Large intestine (tissue), 3 donors: Measurements from ENCODE around the gene MTA1. TPM values are rescaled to one million over a fixed set of nuclear protein-coding genes. Genes with fewer than 3 reads are reported as not detected.

Experiments
- DNase-seq, 2 donors: peaks; one replicate each; pipeline versions ENCODE4 v3.0.0 to v3.0.0-alpha.2; 2013
- H3K27ac ChIP-seq: one replicate; pipeline ENCODE4 v1.5.1; 2013; ENCODE audit warnings: low read length
- H3K27me3 ChIP-seq: 2 replicates; pipeline ENCODE4 v1.6.1; 2013; ENCODE audit warnings: low read length; ENCODE audit not compliant: control insufficient read depth, insufficient read depth
- H3K36me3 ChIP-seq: 2 replicates; pipeline ENCODE4 v1.6.1; 2013; ENCODE audit warnings: low read length; ENCODE audit not compliant: control insufficient read depth, insufficient read depth
- H3K4me1 ChIP-seq: one replicate; pipeline ENCODE4 v1.6.1; 2013; ENCODE audit warnings: low read length; ENCODE audit not compliant: control insufficient read depth, insufficient read depth
- H3K4me3 ChIP-seq: one replicate; pipeline ENCODE4 v1.5.1; 2013; ENCODE audit warnings: low read length
- H3K9me3 ChIP-seq: one replicate; pipeline ENCODE4 v1.6.1; 2013; ENCODE audit warnings: mild to moderate bottlenecking, low read depth, low read length, moderate library complexity; ENCODE audit not compliant: control insufficient read depth
- WGBS: methylation state at CpG from one replicate; pipeline ENCODE4 v1.1.5; 2013; ENCODE audit warnings: low lambda C conversion rate; ENCODE audit not compliant: insufficient coverage; 5-methylcytosine and 5-hydroxymethylcytosine counted together
- polyA plus RNA-seq: library from polyadenylated mRNA; unstranded; fragments of 120-200 nt; gene quantifications from one replicate; pipeline ENCODE4 v1.2.1, GENCODE V29; 2013

MTA1 gene
- polyA plus RNA-seq, 1 donor: 109 TPM

- H3K9me3 ChIP-seq: peaks cover 16% of the 10 kb centered on the region
- H3K27me3 ChIP-seq: no peaks in the 10 kb centered on the region
- H3K4me3 ChIP-seq: no peak overlapping the region
- no peak overlapping the region for H3K27ac ChIP-seq
- peaks cover 15% of the 10 kb centered on the region for H3K36me3 ChIP-seq
- peaks cover 10% of the 10 kb centered on the region for H3K4me1 ChIP-seq
- no peak for DNase-seq
- 87% methylated on average over 3 of the region's 25 CpGs for WGBS
Measured at GRCh38 chr14:105394714-105395537, 24.7 kb upstream of the MTA1 start.

GRCh38 chr14:105395538-105395854 lies 24.1 kb upstream of the MTA1 start:
- Histone ChIP-seq H3K4me1 (peaks cover 10% of the 10 kb centered on the region), H3K27ac (no peak overlapping the region), H3K36me3 (peaks cover 21% of the 10 kb centered on the region), H3K27me3 (no peaks in the 10 kb centered on the region), H3K4me3 (no peak overlapping the region), H3K9me3 (peaks cover 22% of the 10 kb centered on the region)
- no peak for DNase-seq
- no CpG with 5 or more reads among the region's 8 CpGs for WGBS

- no CpG with 5 or more reads among the region's 13 CpGs for WGBS
- Histone ChIP-seq H3K4me1 (peaks cover 10% of the 10 kb centered on the region), H3K4me3 (peak overlapping the region; percentile 64), H3K27me3 (no peaks in the 10 kb centered on the region), H3K36me3 (peaks cover 27% of the 10 kb centered on the region), H3K27ac (no peak overlapping the region), H3K9me3 (peaks cover 29% of the 10 kb centered on the region)
- DNase-seq: peak in 1 of 2 donors; percentile 25
Measured at GRCh38 chr14:105397350-105397931, 22.2 kb upstream of the MTA1 start.

GRCh38 chr14:105398044-105398725 lies 21.4 kb upstream of the MTA1 start, which contains the start of gene TEX22:
Gene TEX22, plus strand, starts transcription at chr14:105398538. Its CDS starts 803 bp downstream, at chr14:105399341.
- no CpG with 5 or more reads among the region's 77 CpGs for WGBS
- peak; percentile 81 to 86 for DNase-seq
- H3K4me3 ChIP-seq: peak within 1 kb of the TSS; percentile 64
- no peaks in the 10 kb centered on the region for H3K27me3 ChIP-seq
- peaks cover 10% of the 10 kb centered on the region for H3K4me1 ChIP-seq
- peaks cover 23% of the 10 kb centered on the region for H3K36me3 ChIP-seq
- H3K27ac ChIP-seq: peak within 1 kb of the TSS; percentile 53
- H3K9me3 ChIP-seq: peaks cover 29% of the 10 kb centered on the region

- H3K27me3 ChIP-seq: no peaks in the 10 kb centered on the region
- no peak for DNase-seq
- no peak overlapping the region for H3K27ac ChIP-seq
- peaks cover 29% of the 10 kb centered on the region for H3K9me3 ChIP-seq
- peaks cover 10% of the 10 kb centered on the region for H3K4me1 ChIP-seq
- WGBS: no CpG with 5 or more reads among the region's 41 CpGs
- peak overlapping the region; percentile 64 for H3K4me3 ChIP-seq
- peaks cover 23% of the 10 kb centered on the region for H3K36me3 ChIP-seq
Measured at GRCh38 chr14:105398726-105399465, 20.7 kb upstream of the MTA1 start.

GRCh38 chr14:105399466-105399775 lies 20.2 kb upstream of the MTA1 start:
- H3K36me3 ChIP-seq: peaks cover 23% of the 10 kb centered on the region
- no CpG with 5 or more reads among the region's 8 CpGs for WGBS
- H3K27me3 ChIP-seq: no peaks in the 10 kb centered on the region
- no peak overlapping the region for H3K27ac ChIP-seq
- peaks cover 29% of the 10 kb centered on the region for H3K9me3 ChIP-seq
- peak overlapping the region; percentile 64 for H3K4me3 ChIP-seq
- no peak for DNase-seq
- H3K4me1 ChIP-seq: peaks cover 10% of the 10 kb centered on the region

GRCh38 chr14:105400016-105400415 lies 19.6 kb upstream of the MTA1 start:
- peaks cover 18% of the 10 kb centered on the region for H3K36me3 ChIP-seq
- WGBS: no CpG with 5 or more reads among the region's 9 CpGs
- H3K4me1 ChIP-seq: peaks cover 10% of the 10 kb centered on the region
- no peak overlapping the region for H3K4me3 ChIP-seq
- no peak overlapping the region for H3K27ac ChIP-seq
- H3K27me3 ChIP-seq: no peaks in the 10 kb centered on the region
- H3K9me3 ChIP-seq: peaks cover 30% of the 10 kb centered on the region
- no peak for DNase-seq

GRCh38 chr14:105401699-105402098 lies 17.9 kb upstream of the MTA1 start:
- no peak for DNase-seq

GRCh38 chr14:105408592-105408991 lies 11.0 kb upstream of the MTA1 start:
- H3K27ac ChIP-seq: no peak overlapping the region
- WGBS: no CpG with 5 or more reads among the region's 13 CpGs

More at GRCh38 chr14:105401699-105402098, 17.9 kb upstream of the MTA1 start:
- no CpG with 5 or more reads among the region's 9 CpGs for WGBS
- H3K4me1 ChIP-seq: peaks cover 10% of the 10 kb centered on the region
- no peaks in the 10 kb centered on the region for H3K27me3 ChIP-seq
- H3K36me3 ChIP-seq: peaks cover 18% of the 10 kb centered on the region
- H3K27ac ChIP-seq: no peak overlapping the region
- no peak overlapping the region for H3K4me3 ChIP-seq
- H3K9me3 ChIP-seq: peaks cover 32% of the 10 kb centered on the region

GRCh38 chr14:105409364-105409763 lies 10.3 kb upstream of the MTA1 start:
- H3K27me3 ChIP-seq: peaks cover 34% of the 10 kb centered on the region
- H3K36me3 ChIP-seq: no peaks in the 10 kb centered on the region
- H3K27ac ChIP-seq: no peak overlapping the region
- H3K4me1 ChIP-seq: peaks cover 7% of the 10 kb centered on the region
- H3K4me3 ChIP-seq: no peak overlapping the region
- no peak for DNase-seq
- 100% methylated on average over 1 of the region's 3 CpGs for WGBS
- H3K9me3 ChIP-seq: peaks cover 3% of the 10 kb centered on the region

More at GRCh38 chr14:105408592-105408991, 11.0 kb upstream of the MTA1 start:
- no peak overlapping the region for H3K4me3 ChIP-seq
- no peak for DNase-seq
- peaks cover 7% of the 10 kb centered on the region for H3K4me1 ChIP-seq
- H3K27me3 ChIP-seq: peaks cover 29% of the 10 kb centered on the region
- no peaks in the 10 kb centered on the region for H3K36me3 ChIP-seq
- peaks cover 3% of the 10 kb centered on the region for H3K9me3 ChIP-seq
